ENCODE results near the gene PDE5A. TPM values are rescaled to one million over a fixed set of nuclear protein-coding genes. Genes with fewer than 3 reads are reported as not detected.

PDE5A gene
- total and polyA plus RNA-seq, 8 donors, result 26.7 to 78.2 (median 65.2) TPM

- Histone ChIP-seq H3K4me1 (no peaks in the 10 kb centered on the region), H3K36me3 (peaks cover 0 to 6% of the 10 kb centered on the region in 2 donors), H3K27ac (no peak overlapping the region), H3K27me3 (no peaks in the 10 kb centered on the region), H3K9me3 (no peaks in the 10 kb centered on the region), H3K4me3 (no peak overlapping the region)
- TF ChIP-seq, protein P1, sequence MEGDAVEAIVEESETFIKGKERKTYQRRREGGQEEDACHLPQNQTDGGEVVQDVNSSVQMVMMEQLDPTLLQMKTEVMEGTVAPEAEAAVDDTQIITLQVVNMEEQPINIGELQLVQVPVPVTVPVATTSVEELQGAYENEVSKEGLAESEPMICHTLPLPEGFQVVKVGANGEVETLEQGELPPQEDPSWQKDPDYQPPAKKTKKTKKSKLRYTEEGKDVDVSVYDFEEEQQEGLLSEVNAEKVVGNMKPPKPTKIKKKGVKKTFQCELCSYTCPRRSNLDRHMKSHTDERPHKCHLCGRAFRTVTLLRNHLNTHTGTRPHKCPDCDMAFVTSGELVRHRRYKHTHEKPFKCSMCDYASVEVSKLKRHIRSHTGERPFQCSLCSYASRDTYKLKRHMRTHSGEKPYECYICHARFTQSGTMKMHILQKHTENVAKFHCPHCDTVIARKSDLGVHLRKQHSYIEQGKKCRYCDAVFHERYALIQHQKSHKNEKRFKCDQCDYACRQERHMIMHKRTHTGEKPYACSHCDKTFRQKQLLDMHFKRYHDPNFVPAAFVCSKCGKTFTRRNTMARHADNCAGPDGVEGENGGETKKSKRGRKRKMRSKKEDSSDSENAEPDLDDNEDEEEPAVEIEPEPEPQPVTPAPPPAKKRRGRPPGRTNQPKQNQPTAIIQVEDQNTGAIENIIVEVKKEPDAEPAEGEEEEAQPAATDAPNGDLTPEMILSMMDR (IDR thresholded peaks at IDR 0.05), result no peak
- ATAC-seq, result no peak
- intact Hi-C loops (cut with DNase I), result no loop called here
- no peak for DNase-seq
These were observed 88.4 kb downstream of the PDE5A start for GRCh38 chr4:119540249-119540648.

DNA sequence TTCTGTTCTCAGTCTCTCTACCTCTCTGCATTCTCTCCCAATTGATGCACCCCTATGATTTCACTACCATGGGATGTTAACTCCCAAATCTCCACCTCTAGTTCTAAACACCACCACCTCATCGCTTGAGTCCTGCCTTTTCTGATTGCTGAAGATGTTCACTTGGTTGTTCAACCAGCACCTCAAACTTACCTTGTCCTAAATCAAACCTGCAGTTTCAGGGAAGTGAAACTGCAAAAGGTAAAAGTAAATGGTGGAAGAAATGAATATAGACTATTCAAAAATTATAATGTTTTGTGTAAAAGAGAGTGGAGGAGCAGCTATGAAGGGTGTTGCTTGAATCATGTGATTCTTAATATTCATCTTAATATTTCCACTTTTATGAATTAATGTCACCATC is 91.0 kb downstream of the PDE5A start:
- DNase-seq (no peak), ATAC-seq (no peak)
- TF ChIP-seq, protein P1 (IDR thresholded peaks at IDR 0.05), result no peak
- H3K36me3 ChIP-seq, result peaks cover 0 to 20% of the 10 kb centered on the region in 2 donors
- H3K9me3 ChIP-seq, result peaks cover 0 to 3% of the 10 kb centered on the region in 2 donors
- no peaks in the 10 kb centered on the region for H3K27me3 ChIP-seq
- H3K4me1 ChIP-seq, result no peaks in the 10 kb centered on the region
- no peak overlapping the region for H3K4me3 ChIP-seq
- no peak overlapping the region for H3K27ac ChIP-seq
- intact Hi-C loops (cut with DNase I), result no loop called here

- H3K27me3 ChIP-seq, result no peaks in the 10 kb centered on the region
- no peak overlapping the region for H3K27ac ChIP-seq
- no peak overlapping the region for H3K4me3 ChIP-seq
- intact Hi-C loops (cut with DNase I), result no loop called here
- H3K4me1 ChIP-seq, result no peaks in the 10 kb centered on the region
- no peak for DNase-seq
- peaks cover 0 to 3% of the 10 kb centered on the region in 2 donors for H3K9me3 ChIP-seq
- ATAC-seq, result no peak
- TF ChIP-seq, protein P1 (IDR thresholded peaks at IDR 0.05), result no peak
- H3K36me3 ChIP-seq, result peaks cover 0 to 14% of the 10 kb centered on the region in 2 donors
These were observed 91.8 kb downstream of the PDE5A start for GRCh38 chr4:119536572-119537528.

- Histone ChIP-seq H3K4me1 (no peaks in the 10 kb centered on the region), H3K4me3 (no peak overlapping the region), H3K36me3 (peaks cover 0 to 14% of the 10 kb centered on the region in 2 donors), H3K9me3 (peaks cover 0 to 3% of the 10 kb centered on the region in 2 donors), H3K27ac (no peak overlapping the region), H3K27me3 (no peaks in the 10 kb centered on the region)
- ATAC-seq (no peak), DNase-seq (no peak)
- TF ChIP-seq, protein P1 (IDR thresholded peaks at IDR 0.05), result no peak
- intact Hi-C loops (cut with DNase I), result no loop called here
These were observed 96.3 kb downstream of the PDE5A start for GRCh38 chr4:119532319-119532718.

GRCh38 chr4:119529788-119530187 is 98.8 kb downstream of the PDE5A start:
- no peak for DNase-seq
- no peak overlapping the region for H3K4me3 ChIP-seq
- ATAC-seq, result no peak
- TF ChIP-seq, protein P1 (IDR thresholded peaks at IDR 0.05), result no peak
- no peak overlapping the region for H3K27ac ChIP-seq
- peaks cover 0 to 10% of the 10 kb centered on the region in 2 donors for H3K36me3 ChIP-seq
- H3K9me3 ChIP-seq, result no peaks in the 10 kb centered on the region
- H3K4me1 ChIP-seq, result no peaks in the 10 kb centered on the region
- intact Hi-C loops (cut with DNase I), result no loop called here
- H3K27me3 ChIP-seq, result no peaks in the 10 kb centered on the region

Data from left lung (tissue), 10 donors.